ENCODE measurements around the gene USP21. TPM values are rescaled to one million over a fixed set of nuclear protein-coding genes. Genes with fewer than 3 reads are reported as not detected.

USP21 gene
- total RNA-seq, 4 donors from 2014 or later, result 7.8 to 19.5 (median 12.7) TPM

- no peak for DNase-seq (ENCODE audit: low spot score)
- no peak for ATAC-seq (ENCODE audit: low FRiP score)
- TF ChIP-seq CTCF (IDR thresholded peaks at IDR 0.05), result no peak
Observed at GRCh38 chr1:161198194-161198896, 39.0 kb downstream of the USP21 start.

- ATAC-seq (ENCODE audit: low FRiP score), result peak; percentile 46
- no peak for TF ChIP-seq CTCF (IDR thresholded peaks at IDR 0.05)
- peak; percentile 78 for DNase-seq (ENCODE audit: low spot score)
Observed at GRCh38 chr1:161198897-161199431, 39.7 kb downstream of the USP21 start, which contains the start of gene ADAMTS4. ADAMTS4 (minus strand) TSS chr1:161199054; CDS start chr1:161198627, 427 bp downstream.

GRCh38 chr1:161199506-161200139 is 40.3 kb downstream of the USP21 start:
- DNase-seq (ENCODE audit: low spot score), result no peak
- ATAC-seq (ENCODE audit: low FRiP score), result no peak
- no peak for TF ChIP-seq CTCF (IDR thresholded peaks at IDR 0.05)

- TF ChIP-seq CTCF (IDR thresholded peaks at IDR 0.05), result no peak
- DNase-seq (ENCODE audit: low spot score) (no peak), ATAC-seq (ENCODE audit: low FRiP score) (no peak)
Observed at GRCh38 chr1:161200421-161200991, 41.2 kb downstream of the USP21 start.

GRCh38 chr1:161200992-161201835 is 41.9 kb downstream of the USP21 start:
- DNase-seq (ENCODE audit: low spot score) (peak; percentile 57), ATAC-seq (ENCODE audit: low FRiP score) (peak; percentile 76)
- no peak for TF ChIP-seq CTCF (IDR thresholded peaks at IDR 0.05)

GRCh38 chr1:161201836-161202712 is 42.8 kb downstream of the USP21 start, which contains the start of gene NDUFS2:
NDUFS2 (plus strand) TSS chr1:161202367; CDS start chr1:161202386, 19 bp downstream.
- ATAC-seq (ENCODE audit: low FRiP score), result peak; percentile 74
- peak; percentile 94 for DNase-seq (ENCODE audit: low spot score)
- no peak for TF ChIP-seq CTCF (IDR thresholded peaks at IDR 0.05)

All from omental fat pad (tissue), 4 donors.